ENCODE data around the gene C1orf159.
"Not testable (repeated sequence)": the region's sequence is repeated elsewhere in the genome, so short reads cannot be mapped to it uniquely, and the experiment has no call there.

- TF ChIP-seq EZH2phosphoT487 (IDR thresholded peaks at IDR 0.05; ENCODE audit: insufficient read depth, low read depth); EZH2 (IDR thresholded peaks at IDR 0.05; ENCODE audit: insufficient read depth, poor library complexity, severe bottlenecking): not testable (repeated sequence)
Observed at GRCh38 chr1:1057769-1058087, 58.2 kb downstream of the C1orf159 start.
